GM13977 (cell line): ENCODE results near the gene PALB2.

ENCODE experiments used
- DNase-seq: peaks from one replicate; pipeline ENCODE4 v3.0.0; 2012; ENCODE audit warnings: low spot score
- in situ Hi-C: fragments of 300-500 bp; cut with MboI; formaldehyde crosslinking; loops from one replicate; pipeline ENCODE4 v1.12.0; 2022; ENCODE audit warnings: low sequenced_read_pairs, low pct_unique_long_range_greater_than_20kb, mixed read lengths, inconsistent platforms; ENCODE audit not compliant: unreplicated experiment
- TF ChIP-seq, protein P1 (sequence below): IDR thresholded peaks from 2 replicates; pipeline ENCODE4 v1.5.1; 2012; ENCODE audit warnings: mild to moderate bottlenecking, control low read depth; ENCODE audit not compliant: insufficient read depth; ENCODE audit errors: extremely low read depth, missing control alignments

The PALB2 gene

DNA sequence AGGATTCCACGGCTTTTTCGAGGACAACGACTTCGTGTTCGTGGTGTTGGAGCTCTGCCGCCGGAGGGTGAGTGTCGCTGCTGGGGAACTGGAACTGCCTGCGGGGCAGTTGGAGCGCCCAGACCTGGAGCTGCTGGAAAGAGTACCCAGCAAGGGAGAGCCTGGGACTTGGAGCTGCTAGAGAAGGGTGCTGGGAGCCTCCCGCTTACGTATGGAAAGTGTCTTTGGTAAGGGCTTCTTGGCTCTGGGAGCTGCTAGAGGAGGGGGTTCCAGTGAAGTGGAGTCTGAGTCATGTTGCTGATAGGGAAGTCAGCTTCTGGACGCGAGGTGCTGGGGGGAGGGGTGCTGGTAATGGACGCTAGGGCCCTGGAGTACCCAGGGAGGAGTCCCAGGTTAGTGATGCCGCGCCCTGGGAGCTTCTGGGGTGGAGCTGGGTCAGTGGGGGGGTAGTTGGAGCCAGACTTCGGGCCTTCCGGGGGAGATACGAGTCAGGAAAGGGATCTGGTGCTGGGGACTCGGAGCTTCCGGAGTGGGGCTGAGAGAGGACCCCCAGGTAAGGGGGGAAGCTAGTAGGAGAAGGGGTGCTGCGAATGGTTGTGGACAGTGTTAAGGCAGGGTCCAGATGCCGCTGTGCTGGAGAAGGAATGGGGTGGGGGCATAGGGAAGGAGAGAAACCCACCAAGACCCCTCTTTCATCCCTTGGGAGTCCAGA, 38.3 kb upstream of the PALB2 start:
- in situ Hi-C loops: no loop called here
- TF ChIP-seq, protein P1, sequence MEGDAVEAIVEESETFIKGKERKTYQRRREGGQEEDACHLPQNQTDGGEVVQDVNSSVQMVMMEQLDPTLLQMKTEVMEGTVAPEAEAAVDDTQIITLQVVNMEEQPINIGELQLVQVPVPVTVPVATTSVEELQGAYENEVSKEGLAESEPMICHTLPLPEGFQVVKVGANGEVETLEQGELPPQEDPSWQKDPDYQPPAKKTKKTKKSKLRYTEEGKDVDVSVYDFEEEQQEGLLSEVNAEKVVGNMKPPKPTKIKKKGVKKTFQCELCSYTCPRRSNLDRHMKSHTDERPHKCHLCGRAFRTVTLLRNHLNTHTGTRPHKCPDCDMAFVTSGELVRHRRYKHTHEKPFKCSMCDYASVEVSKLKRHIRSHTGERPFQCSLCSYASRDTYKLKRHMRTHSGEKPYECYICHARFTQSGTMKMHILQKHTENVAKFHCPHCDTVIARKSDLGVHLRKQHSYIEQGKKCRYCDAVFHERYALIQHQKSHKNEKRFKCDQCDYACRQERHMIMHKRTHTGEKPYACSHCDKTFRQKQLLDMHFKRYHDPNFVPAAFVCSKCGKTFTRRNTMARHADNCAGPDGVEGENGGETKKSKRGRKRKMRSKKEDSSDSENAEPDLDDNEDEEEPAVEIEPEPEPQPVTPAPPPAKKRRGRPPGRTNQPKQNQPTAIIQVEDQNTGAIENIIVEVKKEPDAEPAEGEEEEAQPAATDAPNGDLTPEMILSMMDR: no peak
- DNase-seq: peak; percentile 44

DNA sequence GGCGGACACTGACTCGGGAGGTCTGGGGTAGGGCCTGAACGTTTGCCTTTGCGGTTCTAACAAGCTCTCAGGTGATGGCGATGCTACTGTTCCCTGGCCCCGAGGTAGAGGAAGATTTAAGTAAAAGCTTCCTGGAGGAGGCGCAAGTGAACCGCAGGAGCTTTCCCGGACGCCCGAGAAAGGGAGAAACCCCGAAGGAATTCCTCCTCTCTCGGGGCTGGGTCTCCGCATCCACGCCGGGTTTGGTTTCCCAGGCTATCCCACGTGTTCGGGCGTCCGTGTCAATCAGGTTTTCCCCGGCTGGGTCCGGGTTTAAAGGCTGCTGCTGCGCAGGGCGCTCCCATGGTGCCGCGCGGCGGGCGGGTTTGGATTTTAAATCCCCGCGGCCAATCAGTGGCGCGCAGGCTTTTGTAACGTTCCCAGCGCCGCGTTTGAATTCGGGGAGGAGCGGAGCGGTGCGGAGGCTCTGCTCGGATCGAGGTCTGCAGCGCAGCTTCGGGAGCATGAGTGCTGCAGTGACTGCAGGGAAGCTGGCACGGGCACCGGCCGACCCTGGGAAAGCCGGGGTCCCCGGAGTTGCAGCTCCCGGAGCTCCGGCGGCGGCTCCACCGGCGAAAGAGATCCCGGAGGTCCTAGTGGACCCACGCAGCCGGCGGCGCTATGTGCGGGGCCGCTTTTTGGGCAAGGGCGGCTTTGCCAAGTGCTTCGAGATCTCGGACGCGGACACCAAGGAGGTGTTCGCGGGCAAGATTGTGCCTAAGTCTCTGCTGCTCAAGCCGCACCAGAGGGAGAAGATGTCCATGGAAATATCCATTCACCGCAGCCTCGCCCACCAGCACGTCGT, 37.5 kb upstream of the PALB2 start, which contains the start of gene PLK1:
PLK1 (plus strand) TSS at position 460 of the 844 bp plus-strand sequence; CDS start at position 504, 44 bp downstream.
- in situ Hi-C loops: no loop called here
- TF ChIP-seq, protein P1: peak; percentile 40
- DNase-seq: peak; percentile 93

DNA sequence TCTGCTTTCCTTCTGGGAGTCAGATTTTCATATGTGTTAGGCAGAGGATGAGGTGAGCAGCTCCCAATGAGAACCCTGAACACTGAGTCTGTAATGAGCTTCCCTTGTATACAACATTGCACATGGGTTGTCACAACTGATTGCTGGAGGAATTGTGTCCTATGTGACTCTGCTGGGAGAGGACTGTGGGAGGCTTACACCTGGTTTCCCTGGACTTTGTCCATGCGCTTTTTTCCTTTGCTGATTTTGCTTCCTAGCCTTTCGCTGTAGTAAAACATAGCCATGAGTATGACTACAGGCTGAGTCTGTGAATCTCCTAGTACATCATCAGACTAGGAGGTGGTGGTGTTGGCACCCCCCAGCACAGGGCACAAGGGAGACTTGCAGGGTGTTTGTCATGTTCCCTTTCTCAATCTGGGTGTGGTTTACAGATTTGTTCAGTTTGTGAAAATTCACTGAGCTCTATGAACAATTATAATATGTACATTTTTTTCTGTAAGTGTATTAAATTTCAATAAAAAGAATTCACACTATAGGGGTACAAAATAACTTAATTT, 35.9 kb upstream of the PALB2 start:
- TF ChIP-seq, protein P1: no peak
- DNase-seq: no peak
- in situ Hi-C loops: no loop called here

DNA sequence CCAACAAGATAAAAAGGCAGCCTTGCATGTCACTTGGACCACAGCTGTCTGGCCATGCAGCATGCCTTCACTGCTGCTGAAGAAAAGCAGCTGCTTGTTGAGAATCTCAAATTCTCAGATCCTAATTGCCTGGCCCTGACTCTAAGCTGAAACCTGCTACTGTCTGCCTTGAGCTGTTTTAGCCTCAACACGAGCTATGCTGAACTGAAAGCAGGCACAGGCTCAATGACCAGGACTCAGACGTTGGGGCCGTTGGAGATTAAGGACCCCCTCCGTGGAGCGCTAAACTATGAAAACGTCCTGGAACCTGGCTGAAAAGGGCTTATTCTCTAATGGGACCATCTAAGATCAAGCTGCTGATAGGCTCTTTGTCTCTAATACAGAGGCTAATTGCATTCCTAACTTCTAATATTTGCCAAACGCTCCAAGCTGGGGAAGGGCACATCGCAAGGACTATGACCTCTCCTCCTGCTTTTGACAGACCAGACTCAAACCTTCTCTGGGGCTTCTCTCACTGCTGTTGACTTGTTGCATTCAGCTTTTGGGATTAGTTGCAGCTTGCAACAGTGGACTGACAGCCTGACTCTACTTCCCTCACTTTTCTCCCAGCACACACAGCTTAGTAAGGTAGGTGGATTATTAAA, 33.0 kb upstream of the PALB2 start:
- TF ChIP-seq, protein P1: no peak
- in situ Hi-C loops: no loop called here
- no peak for DNase-seq

DNA sequence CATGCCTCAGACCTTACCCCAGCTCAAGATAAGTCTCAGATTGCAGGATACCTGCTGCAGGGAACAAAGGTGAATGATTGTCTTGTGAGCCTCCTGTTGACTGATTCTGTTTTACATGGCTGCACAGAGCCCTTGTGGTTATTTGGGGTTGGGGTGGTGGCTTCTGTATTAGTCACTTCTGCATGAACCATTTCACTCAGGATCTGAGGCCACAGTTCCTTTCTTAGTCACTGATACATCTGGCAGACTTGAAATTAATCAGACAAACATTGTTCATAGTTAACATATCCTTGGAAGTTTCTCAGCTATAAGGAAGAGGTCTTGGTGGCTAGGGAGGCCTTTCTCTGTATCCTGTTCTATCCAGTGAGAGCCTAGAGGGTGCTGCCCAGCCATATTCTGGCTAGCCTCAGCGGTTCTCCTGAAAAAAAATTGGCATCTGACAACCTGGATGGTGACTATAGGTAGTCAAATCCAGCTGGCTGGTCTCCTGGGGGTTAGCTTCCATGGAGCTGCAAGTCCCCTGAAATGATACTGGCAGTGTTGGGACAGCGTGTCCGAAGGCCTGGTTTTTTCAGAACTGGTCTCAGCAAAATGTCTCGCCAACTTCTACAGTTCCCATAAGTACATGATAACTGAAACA, 29.1 kb upstream of the PALB2 start:
- TF ChIP-seq, protein P1: no peak
- peak; percentile 74 for DNase-seq
- in situ Hi-C loops: no loop called here

DNA sequence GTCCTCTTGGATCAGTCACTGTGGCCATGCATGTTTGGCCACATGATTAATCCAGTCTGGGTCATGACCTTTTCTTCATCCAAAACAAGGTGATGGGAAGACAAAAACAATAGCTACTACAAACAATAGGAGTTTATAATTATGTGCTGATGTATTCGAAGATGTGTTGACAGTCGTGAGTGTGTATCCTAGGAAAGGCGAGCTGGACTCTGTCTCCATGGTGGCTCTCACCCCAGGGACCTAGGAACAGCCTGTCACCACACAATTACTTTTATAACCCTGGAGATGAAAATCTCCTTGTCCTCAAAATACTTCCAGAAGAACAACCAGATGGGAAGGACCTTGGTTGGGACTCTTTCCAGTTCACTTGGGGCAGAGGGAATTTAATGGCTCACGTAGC, 27.8 kb upstream of the PALB2 start:
- DNase-seq: no peak
- TF ChIP-seq, protein P1: no peak

More for the DNA sequence above, 27.8 kb upstream of the PALB2 start:
- in situ Hi-C loops: no loop called here
